GM13976 (cell line): ENCODE measurements around the gene HEATR5B.
"Not testable (repeated sequence)": the region's sequence is repeated elsewhere in the genome, so short reads cannot be mapped to it uniquely, and the experiment has no call there.

ENCODE experiments used
- DNase-seq: peaks from one replicate; pipeline ENCODE4 v3.0.0; 2012; ENCODE audit warnings: low spot score
- CTCF ChIP-seq: IDR thresholded peaks from 2 replicates; pipeline ENCODE4 v1.5.1; 2012; ENCODE audit warnings: borderline replicate concordance, mild to moderate bottlenecking; ENCODE audit not compliant: insufficient read depth; ENCODE audit errors: extremely low read depth, missing control alignments, control extremely low read depth
- in situ Hi-C: fragments of 300-500 bp; cut with MboI; formaldehyde crosslinking; loops from one replicate; pipeline ENCODE4 v1.12.0; 2022; ENCODE audit warnings: low sequenced_read_pairs, mixed read lengths, inconsistent platforms; ENCODE audit not compliant: unreplicated experiment

HEATR5B gene

GRCh38 chr2:36952748-36953197 lies 131.4 kb downstream of the HEATR5B start:
- in situ Hi-C loops, result no loop called here
- no peak for DNase-seq
- TF ChIP-seq CTCF, result no peak

- TF ChIP-seq CTCF, result no peak
- no peak for DNase-seq
- in situ Hi-C loops, result no loop called here
Observed at GRCh38 chr2:36951574-36951973, 132.6 kb downstream of the HEATR5B start.

- no peak for TF ChIP-seq CTCF
- in situ Hi-C loops, result no loop called here
- no peak for DNase-seq
Observed at GRCh38 chr2:36951027-36951518, 133.1 kb downstream of the HEATR5B start.

- in situ Hi-C loops, result no loop called here
- TF ChIP-seq CTCF, result no peak
- no peak for DNase-seq
Observed at GRCh38 chr2:36949845-36950244, 134.3 kb downstream of the HEATR5B start.

- DNase-seq, in situ Hi-C loops: not testable (repeated sequence)
Observed at GRCh38 chr2:36945240-36945639, 138.9 kb downstream of the HEATR5B start.

GRCh38 chr2:36941867-36942266 lies 142.3 kb downstream of the HEATR5B start:
- no peak for DNase-seq
- in situ Hi-C loops, result no loop called here
- no peak for TF ChIP-seq CTCF

GRCh38 chr2:36936526-36936925 lies 147.6 kb downstream of the HEATR5B start:
- DNase-seq, in situ Hi-C loops: not testable (repeated sequence)

- DNase-seq, in situ Hi-C loops: not testable (repeated sequence)
Observed at GRCh38 chr2:36931688-36932087, 152.5 kb downstream of the HEATR5B start.
